HL-60 (cell line): ENCODE measurements around the gene CC2D2B.

Source experiments
- CTCF ChIP-seq: IDR thresholded peaks from one replicate; pipeline ENCODE4 v1.5.1; 2011; ENCODE audit warnings: low read length, control low read depth, inconsistent platforms; ENCODE audit not compliant: insufficient read depth
- GABPA ChIP-seq: IDR thresholded peaks from 2 replicates; pipeline ENCODE4 v1.6.1; 2012; ENCODE audit warnings: low read depth
- POLR2AphosphoS5 ChIP-seq: IDR thresholded peaks from 2 replicates; pipeline ENCODE4 v1.6.1; 2012; ENCODE audit warnings: low read depth

GRCh38 chr10:95865814-95866466 lies 41.8 kb upstream of the CC2D2B start:
- TF ChIP-seq GABPA (no peak), CTCF (no peak), POLR2AphosphoS5 (no peak)
